IMR-90 (cell line): Measurements from ENCODE around the gene PSAP.

Experiments used
- BHLHE40 ChIP-seq: fragments of 150-350 bp; IDR thresholded peaks from 2 replicates; pipeline ENCODE4 v1.6.1; 2016; ENCODE audit warnings: mild to moderate bottlenecking, low read depth, low read length
- CTCF ChIP-seq: conservative IDR thresholded peaks from 2 replicates; pipeline ENCODE4 v1.5.1; 2012; ENCODE audit warnings: mild to moderate bottlenecking, low read depth, low read length, improper control_type of control experiment
- MAFK ChIP-seq: IDR thresholded peaks from 2 replicates; pipeline ENCODE4 v1.6.1; 2012; ENCODE audit warnings: low read depth, low read length, improper control_type of control experiment
- MXI1 ChIP-seq: IDR thresholded peaks from 2 replicates; pipeline ENCODE4 v1.6.1; 2012; ENCODE audit warnings: low read depth, mild to moderate bottlenecking, low read length, moderate library complexity, borderline replicate concordance
- POLR2A ChIP-seq: IDR thresholded peaks from 2 replicates; pipeline ENCODE4 v1.6.1; 2012; ENCODE audit warnings: mild to moderate bottlenecking, low read depth, low read length
- RCOR1 ChIP-seq: IDR thresholded peaks from 2 replicates; pipeline ENCODE4 v1.6.1; 2012; ENCODE audit warnings: mild to moderate bottlenecking, low read length, improper control_type of control experiment; ENCODE audit not compliant: insufficient replicate concordance
- RFX5 ChIP-seq: IDR thresholded peaks from 2 replicates; pipeline ENCODE4 v1.8.0; 2012; ENCODE audit warnings: low read depth, mild to moderate bottlenecking, low read length, moderate library complexity

- TF ChIP-seq CTCF (no peak), RCOR1 (no peak), MXI1 (no peak), POLR2A (no peak), BHLHE40 (no peak), MAFK (no peak), RFX5 (no peak)
Measured at GRCh38 chr10:71779641-71780040, 71.4 kb downstream of the PSAP start.
